VCaP (cell line): ENCODE data around the gene BSN.
"Not testable (repeated sequence)": the region's sequence is repeated elsewhere in the genome, so short reads cannot be mapped to it uniquely, and the experiment has no call there.

Experiments
- H3K27ac ChIP-seq: fragments of 450-650 bp; 2 replicates; pipeline ENCODE4 v1.5.1; 2017
- CTCF ChIP-seq: fragments of 450-650 bp; conservative IDR thresholded peaks from 2 replicates; pipeline ENCODE4 v1.5.1; 2017; ENCODE audit warnings: mild to moderate bottlenecking, moderate library complexity

The BSN gene

GRCh38 chr3:49689046-49689907 is 135.0 kb downstream of the BSN start, which contains the start of the genes MST1 and RNF123:
Gene MST1, minus strand, starts transcription at chr3:49689474. Its CDS starts 783 bp downstream, at chr3:49688691.
Gene RNF123, plus strand, starts transcription at chr3:49689557. Its CDS starts 1,609 bp downstream, at chr3:49691166.
- H3K27ac ChIP-seq, result peak within 1 kb of the TSS; percentile 78
- no peak for TF ChIP-seq CTCF

DNA sequence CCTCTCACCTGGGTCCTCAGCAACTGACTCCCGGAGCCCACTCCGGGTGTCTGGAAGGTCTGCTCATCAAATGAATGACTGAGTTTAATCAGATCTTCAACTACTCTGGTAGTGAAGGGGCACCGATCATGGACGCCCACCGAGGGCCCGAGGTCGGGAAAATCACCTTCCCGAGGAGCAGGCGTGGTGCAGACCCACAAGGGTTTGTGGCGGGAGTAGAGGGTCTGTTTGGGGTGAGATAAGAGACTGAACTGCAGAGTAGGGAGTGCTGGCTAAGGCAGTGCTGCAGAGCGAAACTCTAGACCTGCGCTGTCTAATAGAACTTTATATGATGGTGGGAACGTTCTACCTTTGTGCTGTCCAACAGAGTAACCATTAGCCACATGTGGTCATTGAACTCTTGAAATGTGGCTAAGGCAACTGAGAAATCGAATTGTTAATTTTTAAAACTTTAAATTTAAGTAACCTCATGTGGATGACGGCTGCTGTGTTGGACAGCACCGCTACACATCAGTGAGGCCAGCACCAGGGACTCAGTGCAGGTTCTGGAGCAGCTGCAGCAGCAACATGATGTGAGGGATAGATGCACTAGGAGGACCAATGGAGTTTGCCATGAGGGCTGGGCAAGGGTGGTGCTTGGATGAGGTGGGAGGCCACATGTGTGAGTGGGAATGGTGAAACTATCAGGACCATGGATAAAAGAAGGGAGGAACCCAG is 135.8 kb downstream of the BSN start:
- peak overlapping the region; percentile 78 for H3K27ac ChIP-seq

GRCh38 chr3:49690856-49691255 is 136.6 kb downstream of the BSN start:
- H3K27ac ChIP-seq, result not testable (repeated sequence)

- H3K27ac ChIP-seq, result not testable (repeated sequence)
These were observed 137.2 kb downstream of the BSN start for GRCh38 chr3:49691481-49691880.

DNA sequence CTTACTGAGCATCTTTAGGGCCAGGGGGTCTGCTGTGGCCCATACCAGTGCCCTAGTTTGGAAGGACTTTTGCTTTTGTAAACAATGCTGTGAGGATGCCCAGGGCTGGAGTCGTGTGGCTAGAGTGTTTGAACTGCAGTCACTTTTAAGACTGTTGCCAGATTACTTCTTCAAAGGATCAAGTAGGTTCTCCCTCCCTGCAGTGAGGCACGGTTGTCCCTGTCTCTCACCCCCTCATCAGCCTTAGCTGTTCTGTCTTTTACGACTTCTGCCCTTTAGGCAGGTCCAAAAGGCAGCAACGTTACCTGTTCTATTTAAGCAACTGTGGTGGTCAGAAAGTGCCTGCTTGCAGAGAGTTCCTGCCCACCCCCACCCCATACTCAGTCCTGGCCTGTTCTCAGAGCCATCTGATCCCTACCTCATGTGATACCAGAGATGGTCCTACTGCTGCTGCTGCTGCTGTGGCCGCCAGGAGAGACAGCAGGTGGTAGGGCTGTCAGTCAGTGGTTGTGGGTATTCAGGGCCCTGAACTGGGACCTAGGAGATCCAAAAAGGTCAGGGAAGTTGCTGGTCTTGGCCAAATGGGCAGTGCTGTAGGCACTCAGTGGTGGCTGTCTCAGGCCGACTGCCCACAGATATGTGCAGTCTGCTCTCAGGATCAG is 140.3 kb downstream of the BSN start:
- not testable (repeated sequence) for H3K27ac ChIP-seq

DNA sequence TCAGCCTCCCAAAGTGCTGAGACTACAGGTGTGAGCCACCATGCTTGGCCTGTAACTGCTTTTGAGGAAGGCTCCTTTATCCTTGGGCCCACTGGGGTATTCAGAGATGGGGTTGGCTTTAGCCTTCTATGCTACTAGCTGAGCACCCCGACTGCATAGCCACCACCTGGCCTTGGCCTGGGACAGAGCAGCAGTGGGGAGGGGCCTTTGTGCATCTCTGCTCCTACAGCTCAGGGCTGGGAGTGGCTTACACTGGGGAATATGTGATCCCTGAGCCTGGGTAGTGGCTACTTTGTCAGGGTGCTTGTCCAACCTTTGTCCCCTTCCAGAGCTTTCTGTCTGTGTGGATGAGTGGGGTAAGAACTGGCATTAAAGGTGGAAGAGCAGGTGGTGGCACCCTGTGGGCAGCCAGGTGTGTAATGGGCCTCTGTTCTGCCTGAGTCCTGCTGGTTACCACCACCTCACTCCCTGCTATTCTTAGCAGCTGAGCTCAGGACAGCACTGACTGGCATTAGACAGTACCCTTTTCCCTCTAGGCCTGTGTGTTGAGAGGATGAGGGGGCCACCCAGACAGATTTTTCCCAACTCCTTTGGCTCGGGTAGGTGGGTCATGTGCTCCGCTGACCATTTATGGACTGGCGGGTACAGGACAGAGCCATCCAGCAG is 141.2 kb downstream of the BSN start:
- not testable (repeated sequence) for H3K27ac ChIP-seq

DNA sequence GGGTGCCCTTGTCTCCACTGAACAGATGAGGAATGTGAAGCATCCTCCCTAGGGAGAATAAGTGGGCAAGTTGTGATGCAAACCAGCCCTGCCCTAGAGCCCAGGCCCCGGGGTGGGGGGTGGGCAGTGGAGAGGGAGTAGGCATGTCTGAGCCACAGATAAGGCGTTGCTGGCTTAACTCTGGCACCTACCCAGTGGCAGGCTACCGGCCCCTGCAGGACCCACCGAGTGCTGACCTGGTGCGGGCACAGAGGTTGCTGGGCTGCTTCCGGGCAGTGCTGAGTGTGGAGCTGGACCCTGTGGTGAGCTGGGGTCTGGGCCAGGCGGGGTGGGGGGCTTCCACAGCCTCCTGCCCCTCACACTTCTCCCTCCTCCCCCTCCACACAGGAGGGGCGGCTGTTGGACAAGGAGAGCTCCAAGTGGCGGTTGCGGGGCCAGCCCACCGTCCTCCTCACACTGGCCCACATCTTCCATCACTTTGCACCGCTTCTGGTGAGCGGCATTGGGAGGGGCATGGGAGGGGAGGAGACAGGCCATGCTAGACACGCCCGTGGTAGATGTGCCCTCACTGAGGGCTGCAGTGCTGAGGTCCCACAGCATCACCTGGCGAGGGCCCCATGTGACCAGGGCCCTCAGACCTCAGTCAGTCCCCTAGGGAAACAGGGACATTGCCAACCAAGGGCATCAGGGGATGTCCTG is 145.2 kb downstream of the BSN start:
- H3K27ac ChIP-seq, result no peak overlapping the region
- TF ChIP-seq CTCF, result no peak

GRCh38 chr3:49700014-49700413 is 145.7 kb downstream of the BSN start:
- H3K27ac ChIP-seq, result no peak overlapping the region
- TF ChIP-seq CTCF, result no peak

DNA sequence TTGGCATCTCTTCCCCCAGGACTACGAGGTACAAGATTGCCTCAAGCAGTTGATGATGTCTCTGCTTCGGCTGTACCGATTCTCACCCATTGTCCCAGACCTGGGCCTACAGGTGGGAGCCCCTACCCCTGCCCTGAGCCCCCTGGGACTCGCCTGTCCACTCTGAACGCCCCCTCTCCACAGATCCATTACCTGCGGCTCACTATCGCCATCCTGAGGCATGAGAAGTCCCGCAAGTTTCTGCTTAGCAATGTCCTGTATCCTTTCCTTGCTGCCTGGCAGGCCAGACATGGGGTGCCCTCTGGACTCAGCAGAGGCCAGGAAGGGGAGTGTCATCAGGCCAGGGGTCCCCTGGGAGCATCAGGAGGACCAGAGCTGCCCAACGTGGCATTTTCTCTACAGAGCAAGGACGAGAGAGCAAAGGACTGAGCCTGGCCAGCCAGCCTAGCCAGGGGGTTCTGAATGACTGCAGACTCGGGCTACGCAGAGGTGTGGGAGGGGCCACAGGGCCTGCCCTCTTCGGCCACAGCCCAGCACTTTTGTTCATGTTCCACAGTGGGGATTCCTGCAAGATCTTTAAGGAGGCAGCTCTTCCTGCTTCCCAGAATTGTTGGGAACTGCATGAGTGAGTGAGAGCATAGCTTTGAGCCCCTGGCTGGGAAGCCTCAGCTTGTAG is 146.3 kb downstream of the BSN start:
- H3K27ac ChIP-seq, result no peak overlapping the region
- no peak for TF ChIP-seq CTCF
